Glomerular endothelial cell (primary cell): Measurements from ENCODE around the gene RNF182. TPM values are rescaled to one million over a fixed set of nuclear protein-coding genes. Genes with fewer than 3 reads are reported as not detected.
"Not testable (repeated sequence)": the region's sequence is repeated elsewhere in the genome, so short reads cannot be mapped to it uniquely, and the experiment has no call there.

Source experiments
- DNase-seq: peaks from one replicate; pipeline ENCODE4 v3.0.0-alpha.2; 2011; ENCODE audit warnings: low read depth, low spot score; ENCODE audit errors: extremely low read depth
- total RNA-seq: library from RNA; depleted of rRNA; stranded (reverse); fragments of >200 nt; gene quantifications from 2 replicates; pipeline ENCODE4 v1.2.3, GENCODE V29; 2015

Gene RNF182
- total RNA-seq, 1 donor from 2014 or later = 4.0 TPM

GRCh38 chr6:13916230-13916944 lies 8.4 kb upstream of the RNF182 start:
- no peak for DNase-seq

- no peak for DNase-seq
Observed at GRCh38 chr6:13917141-13917540, 7.6 kb upstream of the RNF182 start.

GRCh38 chr6:13918686-13919250 lies 6.0 kb upstream of the RNF182 start:
- DNase-seq = no peak

- DNase-seq = no peak
Observed at GRCh38 chr6:13919861-13920260, 4.9 kb upstream of the RNF182 start.

- no peak for DNase-seq
Observed at GRCh38 chr6:13920552-13920951, 4.2 kb upstream of the RNF182 start.

GRCh38 chr6:13922750-13923149 lies 2.0 kb upstream of the RNF182 start:
- DNase-seq = no peak

GRCh38 chr6:13923527-13924145 lies 1.1 kb upstream of the RNF182 start:
- no peak for DNase-seq

- no peak for DNase-seq
Observed at GRCh38 chr6:13924146-13924948, 405 bp upstream of the RNF182 start.

- DNase-seq = no peak
Observed at GRCh38 chr6:13926378-13926777, 1.6 kb downstream of the RNF182 start.

GRCh38 chr6:13927203-13927602 lies 2.5 kb downstream of the RNF182 start:
- DNase-seq = no peak

GRCh38 chr6:13929196-13929595 lies 4.4 kb downstream of the RNF182 start:
- no peak for DNase-seq

- DNase-seq = no peak
Observed at GRCh38 chr6:13931797-13932402, 7.1 kb downstream of the RNF182 start.

GRCh38 chr6:13932785-13933184 lies 8.0 kb downstream of the RNF182 start:
- no peak for DNase-seq

GRCh38 chr6:13934721-13935120 lies 10.0 kb downstream of the RNF182 start:
- DNase-seq = no peak

GRCh38 chr6:13935190-13935880 lies 10.6 kb downstream of the RNF182 start:
- DNase-seq = no peak

GRCh38 chr6:13935881-13936261 lies 11.1 kb downstream of the RNF182 start:
- DNase-seq = not testable (repeated sequence)

- DNase-seq = no peak
Observed at GRCh38 chr6:13941902-13942301, 17.1 kb downstream of the RNF182 start.

GRCh38 chr6:13943943-13944342 lies 19.2 kb downstream of the RNF182 start:
- DNase-seq = no peak

GRCh38 chr6:13946506-13946905 lies 21.8 kb downstream of the RNF182 start:
- no peak for DNase-seq

- no peak for DNase-seq
Observed at GRCh38 chr6:13947611-13948178, 22.9 kb downstream of the RNF182 start.
